ENCODE results near the gene LGALS9.

LGALS9 gene

GRCh38 chr17:27603421-27603770, 27.6 kb upstream of the LGALS9 start:
- DNase-seq (ENCODE audit: low read depth) = no peak

- no peak for DNase-seq (ENCODE audit: low read depth)
Measured at GRCh38 chr17:27603880-27604794, 26.9 kb upstream of the LGALS9 start.

GRCh38 chr17:27605409-27605808, 25.6 kb upstream of the LGALS9 start:
- no peak for DNase-seq (ENCODE audit: low read depth)

- no peak for DNase-seq (ENCODE audit: low read depth)
Measured at GRCh38 chr17:27607521-27608091, 23.4 kb upstream of the LGALS9 start.

GRCh38 chr17:27608328-27609230, 22.4 kb upstream of the LGALS9 start:
- DNase-seq (ENCODE audit: low read depth) = no peak

GRCh38 chr17:27609611-27610303, 21.2 kb upstream of the LGALS9 start:
- DNase-seq (ENCODE audit: low read depth) = peak; percentile 50

- DNase-seq (ENCODE audit: low read depth) = no peak
Measured at GRCh38 chr17:27610304-27610677, 20.7 kb upstream of the LGALS9 start.

GRCh38 chr17:27612160-27612770, 18.7 kb upstream of the LGALS9 start:
- peak; percentile 37 for DNase-seq (ENCODE audit: low read depth)

DNA sequence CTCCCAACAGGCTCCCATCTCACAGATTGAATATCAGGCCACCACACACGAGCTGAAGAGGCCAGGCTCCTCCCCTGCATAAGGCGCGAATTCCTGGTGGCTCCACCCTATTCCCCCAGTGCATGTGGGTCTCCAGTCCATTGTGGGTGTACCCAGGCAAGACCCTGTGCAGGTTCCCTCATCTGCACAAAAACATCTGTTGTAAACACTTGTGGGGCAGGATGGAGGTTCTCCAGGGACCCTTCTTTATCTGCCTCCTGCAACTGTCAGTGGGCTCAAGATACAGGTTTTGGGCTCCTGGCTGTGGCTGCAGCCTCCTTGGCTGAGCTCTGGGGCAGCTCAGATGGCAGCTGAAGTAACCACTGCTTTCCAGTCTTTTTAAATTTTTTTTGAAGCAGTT, 17.6 kb upstream of the LGALS9 start:
- no peak for DNase-seq (ENCODE audit: low read depth)

GRCh38 chr17:27615121-27615520, 15.9 kb upstream of the LGALS9 start:
- DNase-seq (ENCODE audit: low read depth) = no peak

DNA sequence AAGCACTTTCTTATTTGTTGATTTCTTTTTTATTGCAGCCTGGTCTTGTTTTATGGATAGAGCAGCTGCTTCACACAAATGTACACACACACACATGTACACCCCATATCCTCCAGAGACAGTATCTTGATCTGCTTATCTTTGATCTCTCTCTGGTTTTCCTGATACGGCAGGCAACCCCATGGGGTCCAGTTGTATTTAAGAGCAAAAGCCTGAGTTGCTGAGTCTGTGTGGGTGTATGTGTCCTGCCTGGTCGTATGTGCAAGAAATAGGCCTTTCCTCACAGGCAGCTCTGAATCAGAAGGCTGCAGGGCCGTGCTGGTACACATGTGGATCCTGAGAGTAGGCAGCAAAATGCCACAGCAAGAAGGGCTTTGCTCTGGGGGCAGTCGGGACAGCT, 14.6 kb upstream of the LGALS9 start:
- DNase-seq (ENCODE audit: low read depth) = no peak

DNA sequence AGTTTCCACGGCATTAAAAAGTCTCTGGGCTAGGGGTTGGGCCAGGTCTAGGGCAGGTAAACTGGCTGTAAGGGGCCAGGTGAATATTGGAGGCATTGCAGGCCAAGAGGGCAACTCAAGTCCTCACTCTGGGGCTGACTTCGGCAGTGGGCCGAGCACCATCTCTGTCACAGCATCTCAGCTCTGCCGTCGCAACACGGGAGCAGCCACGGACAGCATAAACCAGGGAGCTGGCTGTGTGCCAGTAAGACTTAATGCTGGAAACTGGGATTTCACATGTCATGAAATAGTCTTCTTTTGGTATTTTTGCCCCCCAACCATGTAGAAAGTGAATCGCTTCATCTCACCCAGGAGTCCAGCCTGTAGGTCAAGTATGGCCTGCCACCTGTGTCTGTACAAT, 12.6 kb upstream of the LGALS9 start:
- DNase-seq (ENCODE audit: low read depth) = no peak

GRCh38 chr17:27620721-27621120, 10.3 kb upstream of the LGALS9 start:
- DNase-seq (ENCODE audit: low read depth) = no peak

- no peak for DNase-seq (ENCODE audit: low read depth)
Measured at GRCh38 chr17:27621536-27621935, 9.5 kb upstream of the LGALS9 start.

- DNase-seq (ENCODE audit: low read depth) = no peak
Measured at GRCh38 chr17:27621942-27622559, 8.9 kb upstream of the LGALS9 start.

DNA sequence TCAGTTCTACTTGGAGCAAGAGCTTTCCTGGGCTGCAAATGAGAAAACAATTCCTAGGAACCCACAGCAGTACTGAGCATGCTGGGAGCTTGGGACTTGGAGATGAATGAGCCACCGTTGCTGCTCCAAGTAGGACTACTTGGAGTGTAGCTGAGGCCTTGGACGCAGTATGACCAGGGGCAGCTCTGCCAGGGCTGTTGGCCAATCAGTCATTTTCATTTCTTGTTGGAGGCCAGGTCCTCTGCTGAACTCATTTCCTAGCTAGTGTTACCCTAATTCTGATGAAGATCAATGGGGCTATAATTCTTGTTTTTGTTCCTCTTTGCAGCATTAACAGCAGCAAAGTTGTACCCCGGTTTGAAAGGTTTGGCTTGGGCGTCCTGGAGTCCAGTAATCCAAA, 8.0 kb upstream of the LGALS9 start:
- no peak for DNase-seq (ENCODE audit: low read depth)

GRCh38 chr17:27623614-27624013, 7.4 kb upstream of the LGALS9 start:
- DNase-seq (ENCODE audit: low read depth) = no peak

DNA sequence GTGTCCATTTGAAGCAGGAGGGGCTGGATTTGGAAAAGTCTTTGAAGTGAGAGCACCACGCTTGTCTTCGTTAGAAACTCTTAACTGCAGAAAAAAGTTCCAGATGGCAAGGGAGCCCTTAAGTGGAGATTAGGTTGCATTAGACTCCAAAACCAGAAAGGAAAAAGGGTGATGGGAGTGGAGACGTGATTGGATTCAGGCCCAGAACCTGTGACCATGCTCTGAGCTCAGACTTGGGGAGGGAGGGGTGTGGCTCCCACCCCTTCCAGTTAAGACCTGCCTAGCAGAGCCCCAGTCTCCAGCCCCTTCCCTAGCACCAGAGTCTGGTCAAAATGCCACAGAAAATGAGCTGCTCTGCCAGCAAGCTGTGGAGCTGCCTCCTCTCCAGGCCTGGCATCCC, 6.4 kb upstream of the LGALS9 start:
- no peak for DNase-seq (ENCODE audit: low read depth)

DNA sequence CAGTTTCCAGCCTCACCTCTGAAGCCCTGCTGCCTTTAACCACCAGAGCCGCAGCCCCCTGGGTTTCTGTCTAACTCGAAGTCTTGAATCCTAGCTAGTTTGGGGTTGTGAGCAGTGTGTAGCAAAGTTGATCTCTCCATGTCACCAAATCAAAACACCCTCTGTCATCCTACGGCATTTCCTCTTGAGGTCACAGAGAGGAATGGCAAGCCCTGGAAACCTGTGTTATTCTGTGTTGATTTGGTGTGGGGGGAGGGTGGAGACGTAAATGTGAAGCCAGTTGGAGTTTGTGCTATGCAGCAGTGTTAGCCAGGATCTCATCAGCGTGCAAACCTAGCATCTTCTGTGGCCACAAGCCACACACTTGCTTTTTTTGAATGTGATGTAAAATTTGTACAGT, 5.1 kb upstream of the LGALS9 start:
- DNase-seq (ENCODE audit: low read depth) = no peak

DNA sequence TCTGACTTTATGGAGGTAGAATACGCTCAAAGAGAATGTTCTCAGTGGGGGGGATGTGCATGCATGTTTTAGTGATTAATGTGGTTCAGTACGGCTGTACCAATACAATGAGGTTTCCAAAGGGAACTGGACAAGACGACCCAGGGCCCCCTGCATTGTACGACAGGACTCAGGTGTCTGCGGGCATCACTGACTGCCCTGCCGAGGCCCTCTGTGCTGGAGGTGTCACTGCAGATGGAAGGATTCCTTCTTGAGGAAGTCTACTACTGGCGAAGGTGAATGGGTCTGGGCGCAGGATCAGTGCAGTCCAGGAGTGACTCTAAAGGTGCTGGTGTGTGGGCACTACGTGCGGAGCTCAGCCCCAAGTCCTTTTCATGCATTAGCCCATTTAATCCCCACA, 3.5 kb upstream of the LGALS9 start:
- no peak for DNase-seq (ENCODE audit: low read depth)

DNA sequence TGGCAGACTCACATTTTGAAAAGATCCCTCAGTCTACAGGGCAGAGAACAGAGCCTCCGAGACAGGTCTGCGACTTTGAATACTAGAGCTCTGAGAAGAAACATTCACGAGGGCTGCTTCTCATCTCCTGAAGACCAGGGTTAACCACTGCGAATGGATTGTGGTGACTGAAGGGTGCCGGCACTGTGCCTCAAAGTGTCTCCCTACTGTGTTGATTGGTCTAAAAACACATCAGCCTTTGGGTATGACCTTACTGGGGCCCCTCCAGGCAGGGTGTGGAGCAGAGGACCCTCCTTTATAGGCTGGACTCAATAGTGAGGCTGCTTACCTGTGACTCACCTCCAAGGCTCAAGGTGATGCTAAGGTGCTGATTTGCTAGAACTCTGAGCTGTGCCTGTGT, 2.6 kb upstream of the LGALS9 start:
- DNase-seq (ENCODE audit: low read depth) = no peak
